K562 (cell line): ENCODE measurements around the gene GPC1. TPM values are rescaled to one million over a fixed set of nuclear protein-coding genes. Genes with fewer than 3 reads are reported as not detected.

ENCODE experiments used
- ATAC-seq: fragments of 200-7000 bp; cut with Tn5 transposase; 3 replicates; pipeline ENCODE4 v1.9.1; 2020; ENCODE audit warnings: moderate library complexity
- BruUV-seq: library from RNA; stranded (reverse); fragments of 400-500 nt; replicated peaks from 2 replicates; lab custom pipeline; 2021; lab: Mats Ljungman, UMichigan
- CTCF ChIA-PET: fragments of 300-600 bp; formaldehyde crosslinking; extraction: SDS; loops from one replicate; lab custom pipeline; 2021; ENCODE audit warnings: low intra/inter-chr PET ratio; lab: Yijun Ruan, JAX
- POLR2A ChIA-PET: fragments of 300-600, 350-650 bp; sonication (Branson Sonifier 250); formaldehyde crosslinking; extraction: SDS; loops from one replicate; lab custom pipeline; 2021; ENCODE audit warnings: antibody characterized with exemption, inconsistent platforms; lab: Yijun Ruan, JAX
- DNase-seq, 4 experiments: peaks; one replicate each; pipeline versions ENCODE4 v3.0.0 to v3.0.0-alpha.2; 2011 to 2018; ENCODE audit warnings: low spot score in 3 of 4, mixed read lengths in 3 of 4; ENCODE audit errors: extremely low read depth in 1 of 4
- FAIRE-seq: peaks from 2 replicates; lab custom pipeline; 2011; peaks lifted over from hg19 to GRCh38; lab: Jason Lieb, UNC
- H2AFZ ChIP-seq: 2 replicates; pipeline ENCODE4 v1.6.0; 2011; ENCODE audit warnings: low read depth, low read length, control low read depth, inconsistent platforms
- H3K27ac ChIP-seq: fragments of 200-600 bp; 3 replicates; pipeline ENCODE4 v1.8.0; 2011; ENCODE audit warnings: low read depth, mild to moderate bottlenecking, control low read depth, inconsistent platforms, low read length, moderate library complexity, mixed read lengths; ENCODE audit errors: extremely low read depth
- H3K27me3 ChIP-seq, 2 experiments: fragments of 300-600 bp in 1 of 2; 2 replicates in 1 of 2; 3 replicates in 1 of 2; pipeline versions ENCODE4 v1.6.0 to v1.8.0; 2011; ENCODE audit warnings: inconsistent platforms in 2 of 2, low read length in 2 of 2, mild to moderate bottlenecking in 1 of 2, mixed read lengths in 1 of 2, moderate library complexity in 1 of 2; ENCODE audit not compliant: control insufficient read depth in 2 of 2, insufficient read depth in 2 of 2
- H3K36me3 ChIP-seq: fragments of 300-600 bp; 3 replicates; pipeline ENCODE4 v1.8.0; 2011; ENCODE audit warnings: mild to moderate bottlenecking, low read length, inconsistent platforms; ENCODE audit not compliant: control insufficient read depth, insufficient read depth
- H3K4me1 ChIP-seq, 2 experiments: fragments of 200-600 bp in 1 of 2; replicated peaks in 1 of 2; 2 replicates in 1 of 2; 3 replicates in 1 of 2; pipeline versions ENCODE4 v1.5.1 to v1.8.0; 2011; ENCODE audit warnings: inconsistent platforms in 2 of 2, low read length in 2 of 2, mild to moderate bottlenecking in 1 of 2, mixed read lengths in 1 of 2, moderate library complexity in 1 of 2; ENCODE audit not compliant: control insufficient read depth in 2 of 2, insufficient read depth in 2 of 2
- H3K4me2 ChIP-seq: 2 replicates; pipeline ENCODE4 v1.6.1; 2011; ENCODE audit warnings: low read length, control low read depth, inconsistent platforms, mixed read lengths; ENCODE audit not compliant: insufficient read depth
- H3K4me3 ChIP-seq: fragments of 200-600 bp; sonication (generic), shearing (Covaris generic); 2 replicates; pipeline ENCODE4 v1.5.1; 2016; ENCODE audit warnings: control low read depth, inconsistent platforms
- H3K79me2 ChIP-seq: fragments of 200-600 bp; 3 replicates; pipeline ENCODE4 v1.8.0; 2011; ENCODE audit warnings: low read length, inconsistent platforms; ENCODE audit not compliant: control insufficient read depth, insufficient read depth
- H3K9ac ChIP-seq, 2 experiments: 2 replicates each; pipeline versions ENCODE4 v1.6.0 to v1.6.1; 2011; ENCODE audit warnings: low read depth in 2 of 2, low read length in 2 of 2, control low read depth in 1 of 2, inconsistent platforms in 1 of 2, mild to moderate bottlenecking in 1 of 2, mixed read lengths in 1 of 2; ENCODE audit not compliant: insufficient read depth in 1 of 2
- H3K9me1 ChIP-seq: one replicate; pipeline ENCODE4 v1.6.0; 2011; ENCODE audit warnings: inconsistent platforms, mild to moderate bottlenecking, low read length, moderate library complexity; ENCODE audit not compliant: control insufficient read depth, insufficient read depth
- H3K9me3 ChIP-seq: replicated peaks from 2 replicates; pipeline ENCODE4 v1.5.1; 2011; ENCODE audit warnings: low read depth, low read length, inconsistent platforms; ENCODE audit not compliant: control insufficient read depth, insufficient read depth
- H4K20me1 ChIP-seq: replicated peaks from 2 replicates; pipeline ENCODE4 v1.6.1; 2011; ENCODE audit warnings: low read length, inconsistent platforms, mixed read lengths; ENCODE audit not compliant: control insufficient read depth, insufficient read depth
- HIVEP1 ChIP-seq: fragments of 250-450 bp; sonication (Bioruptor Pico); IDR thresholded peaks from 2 replicates; pipeline ENCODE4 v1.4.0; 2020; ENCODE audit warnings: mild to moderate bottlenecking
- ZNF512 ChIP-seq: IDR thresholded peaks from 2 replicates; pipeline ENCODE4 v1.6.1; 2016; ENCODE audit warnings: missing genetic modification characterization, missing compliant biosample characterization
- WGBS: fragments of 100-300 bp; shearing (Covaris generic); methylation state at CpG from one replicate; pipeline ENCODE4 v1.1.6; 2016; ENCODE audit warnings: low coverage, mixed read lengths; ENCODE audit not compliant: insufficient coverage; ENCODE audit errors: missing lambda C conversion rate; 5-methylcytosine and 5-hydroxymethylcytosine counted together
- in situ Hi-C: fragments of 300-500 bp; cut with MboI; formaldehyde crosslinking; loops from 4 replicates; pipeline ENCODE4 v1.15.0; 2018; ENCODE audit warnings: inconsistent platforms, mixed read lengths
- intact Hi-C: fragments of 100-400 bp; cut with micrococcal nuclease; formaldehyde crosslinking; loops from 2 replicates; pipeline ENCODE4 v1.14.2; 2022
- polyA plus RNA-seq, 8 experiments: library from polyadenylated mRNA; depleted of rRNA in 4 of 8; stranded (reverse) in 5 of 8; unstranded in 3 of 8; fragments of >200 nt; fragmentation: Nextera tagmentation in 2 of 8; fragmentation: Illumina TruSeq in 1 of 8; extraction: Ambion mirVana in 2 of 8; extraction: Trizol in 1 of 8; gene quantifications; 2 replicates each; pipeline versions ENCODE4 v1.2.1 to v1.2.3, GENCODE V29; 2011 to 2014; ENCODE audit warnings: inconsistent platforms in 1 of 8, missing spikeins in 1 of 8
- total RNA-seq, 7 experiments: library from RNA; depleted of rRNA in 6 of 7; stranded (reverse); fragments of >200 nt in 6 of 7; fragmentation: Illumina TruSeq in 2 of 7; extraction: Trizol in 2 of 7; gene quantifications; 2 replicates each; pipeline versions ENCODE4 v1.2.1 to v1.2.3, GENCODE V29; 2011 to 2021; ENCODE audit warnings: low replicate concordance in 1 of 7

GPC1 gene
- total and polyA plus RNA-seq, 9 of the 15 experiments (the other 6 are each of a cell fraction or from before 2014, with no cell fraction given): 0.07 to 0.82 (median 0.14) TPM; not detected in 3

DNA sequence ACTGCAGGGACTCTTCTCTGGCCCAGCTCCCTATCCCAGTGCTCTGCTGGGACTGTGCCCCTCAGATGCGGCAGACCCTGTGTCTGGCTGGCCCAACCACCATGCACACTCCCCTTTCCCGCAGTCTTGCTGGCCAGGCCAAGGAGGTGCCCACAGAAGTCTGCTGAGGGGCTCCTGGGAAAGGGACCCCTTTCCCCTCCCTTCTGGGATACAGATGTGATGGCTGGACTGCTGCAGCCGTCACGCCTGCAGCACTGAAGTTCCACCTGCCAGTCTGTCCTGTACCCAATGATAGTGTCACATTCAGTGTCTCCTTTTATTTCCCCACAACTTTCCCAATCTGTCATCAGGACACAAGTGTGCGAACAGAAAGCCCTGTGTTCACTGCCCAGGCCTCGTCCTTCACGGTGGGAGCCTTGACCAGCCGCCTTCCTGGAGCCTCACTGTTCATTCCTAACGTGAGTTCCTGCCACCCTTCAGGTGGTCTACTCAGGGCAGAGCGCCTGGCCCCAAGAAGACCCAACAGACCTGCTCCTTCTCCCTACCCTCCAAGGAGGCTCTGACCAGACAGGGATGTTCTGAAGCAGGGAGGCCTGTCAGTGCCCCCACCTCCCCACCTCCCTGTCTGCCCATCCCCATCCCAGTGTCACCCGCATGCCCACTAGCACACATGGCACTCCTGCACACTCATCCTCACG, 75.2 kb downstream of the GPC1 start:
- no peaks in the 10 kb centered on the region for H4K20me1 ChIP-seq
- H3K9me1 ChIP-seq: no peaks in the 10 kb centered on the region
- ChIA-PET CTCF (no interaction called here), POLR2A (no interaction called here)
- no peak overlapping the region for H3K27ac ChIP-seq
- no peak overlapping the region for H3K4me2 ChIP-seq
- no peak overlapping the region for H2AFZ ChIP-seq
- BruUV-seq: no TSS peak
- TF ChIP-seq HIVEP1 (CRISPR knock-in tag) (no peak), ZNF512 (tag) (no peak)
- H3K4me1 ChIP-seq: peaks cover 2 to 9% of the 10 kb centered on the region in 2 experiments; a peak in 2 of 5 replicates
- no peaks in the 10 kb centered on the region for H3K79me2 ChIP-seq
- no peak overlapping the region for H3K4me3 ChIP-seq
- H3K27me3 ChIP-seq: no peaks in the 10 kb centered on the region
- ATAC-seq (no peak), FAIRE-seq (no peak), DNase-seq (no peak)
- intact Hi-C loops (loop anchor here (10.0 kb wide), 2 partner anchors 54 to 194 kb away; partner anchors contain the start of genes DUSP28 and RNPEPL1), in situ Hi-C loops (no loop called here)
- 92% methylated on average over 9 of the region's 12 CpGs for WGBS
- peaks cover 20% of the 10 kb centered on the region; the same call in 2 of the 3 replicates for H3K36me3 ChIP-seq
- no peaks in the 10 kb centered on the region for H3K9me3 ChIP-seq
- no peak overlapping the region for H3K9ac ChIP-seq
